NCI-H2029 (cell line): ENCODE results near the gene SNRPA.
A peak's percentile ranks its signal among the peaks of the same experiment; 100 is the strongest.
"Not testable (repeated sequence)": the region's sequence is repeated elsewhere in the genome, so short reads cannot be mapped to it uniquely, and the experiment has no call there.

ENCODE experiments used
- DNase-seq: peaks from one replicate; lab custom pipeline; 2025; lab: John Stamatoyannopoulos, UW

The SNRPA gene

DNA sequence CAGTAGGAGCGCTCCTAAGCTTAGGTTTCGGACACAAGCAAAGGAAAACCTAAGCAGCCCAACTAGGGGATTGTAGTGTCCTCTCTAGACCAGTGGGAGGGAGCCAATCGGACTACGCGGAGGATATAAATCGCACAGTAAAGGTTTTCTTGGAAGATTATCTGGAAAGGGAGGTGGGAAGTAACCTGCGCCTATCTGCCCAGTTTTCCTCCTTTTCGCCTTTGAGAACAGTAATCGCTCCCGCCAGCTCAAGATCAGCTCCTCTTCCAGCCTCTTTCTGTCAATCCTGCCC is 26.6 kb downstream of the SNRPA start:
- DNase-seq: no peak

DNA sequence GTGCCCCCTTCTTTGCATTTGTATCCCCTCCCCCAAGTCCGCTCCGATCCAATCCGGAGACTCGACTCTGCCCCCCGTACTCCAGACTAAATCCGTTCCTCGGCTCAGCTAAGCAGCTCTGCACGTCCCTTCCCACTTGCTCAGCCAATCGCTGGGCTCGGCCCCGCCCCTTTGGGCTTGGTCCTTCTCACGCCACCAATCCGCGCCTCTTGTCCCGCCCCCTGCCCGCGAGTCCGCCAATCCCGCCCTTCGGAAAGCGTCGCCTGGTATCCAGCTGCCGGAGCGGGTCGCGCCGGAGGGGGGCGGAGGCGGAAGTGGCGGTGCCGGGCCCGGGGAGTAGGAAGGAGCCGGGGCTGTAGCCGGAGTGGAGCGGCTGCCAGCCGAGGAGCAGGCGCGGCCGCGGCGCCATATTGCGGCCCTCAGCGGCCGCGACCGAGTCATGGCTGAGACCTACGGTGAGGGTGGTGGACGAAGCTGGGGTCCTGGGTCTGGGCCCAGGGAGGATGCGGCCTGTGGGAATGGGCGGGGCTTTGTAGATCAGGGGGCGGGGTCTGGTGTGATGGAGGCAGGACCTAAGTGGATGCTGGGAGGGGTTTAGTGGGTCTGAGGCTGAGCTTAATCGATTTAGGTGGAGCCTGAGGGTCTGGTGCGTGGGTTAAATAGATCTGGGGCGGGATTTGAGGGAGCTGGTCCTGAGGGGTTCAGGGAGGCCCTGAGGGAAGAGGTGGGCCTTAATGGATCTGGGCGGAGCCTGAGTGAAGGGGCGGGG is 27.1 kb downstream of the SNRPA start, which contains the start of gene RAB4B:
Gene RAB4B, plus strand, starts transcription at position 311 of the 769 bp plus-strand sequence. Its CDS starts 129 bp downstream, at position 440.
- DNase-seq: peak; percentile 99

DNA sequence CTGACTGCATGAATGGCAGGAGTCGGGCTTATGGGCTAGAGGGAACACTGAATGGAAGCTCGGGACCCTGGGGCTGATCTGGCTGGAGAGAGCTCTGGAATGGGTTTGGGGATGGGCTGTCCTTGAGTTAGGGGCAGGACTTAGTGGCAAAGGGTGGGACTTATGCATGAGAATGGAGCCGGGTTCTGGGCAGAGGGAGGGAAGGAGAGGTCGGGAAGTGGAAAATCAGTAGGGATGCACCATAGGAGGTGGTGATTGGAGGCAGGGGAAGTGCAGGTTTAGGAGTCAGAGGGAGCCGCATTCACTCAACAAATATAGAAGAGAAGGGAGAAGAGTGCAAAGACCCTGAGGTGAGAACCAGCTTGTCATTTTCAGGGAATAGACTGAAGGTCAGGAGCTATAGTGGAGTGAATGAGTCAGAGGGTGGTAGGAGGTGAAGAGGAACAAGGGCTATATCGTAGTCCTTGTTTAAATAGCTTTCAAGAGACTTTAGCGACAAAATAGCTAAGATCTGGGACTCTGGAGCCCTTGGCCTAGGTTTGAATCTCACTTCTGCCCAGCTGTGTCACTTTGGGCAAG is 27.8 kb downstream of the SNRPA start:
- DNase-seq: no peak

DNA sequence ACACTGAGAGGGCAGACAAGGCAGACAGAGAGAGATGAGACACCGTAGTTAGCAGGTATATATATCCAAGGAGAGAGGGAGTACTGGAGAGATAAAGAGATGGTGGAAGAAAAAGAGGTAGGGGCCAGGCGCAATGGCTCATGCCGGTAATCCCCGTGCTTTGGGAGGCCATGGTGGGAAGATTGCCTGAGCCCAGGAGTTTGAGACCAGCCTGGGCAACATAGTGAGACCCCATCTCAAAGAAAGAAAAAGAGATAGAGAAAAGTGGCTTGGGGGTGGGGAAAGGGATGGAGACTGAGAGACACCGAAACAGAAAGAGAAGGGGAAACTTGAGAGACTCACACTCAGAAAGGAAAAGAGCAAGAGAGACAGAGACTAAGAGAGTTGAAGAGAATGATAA is 29.6 kb downstream of the SNRPA start:
- no peak for DNase-seq

DNA sequence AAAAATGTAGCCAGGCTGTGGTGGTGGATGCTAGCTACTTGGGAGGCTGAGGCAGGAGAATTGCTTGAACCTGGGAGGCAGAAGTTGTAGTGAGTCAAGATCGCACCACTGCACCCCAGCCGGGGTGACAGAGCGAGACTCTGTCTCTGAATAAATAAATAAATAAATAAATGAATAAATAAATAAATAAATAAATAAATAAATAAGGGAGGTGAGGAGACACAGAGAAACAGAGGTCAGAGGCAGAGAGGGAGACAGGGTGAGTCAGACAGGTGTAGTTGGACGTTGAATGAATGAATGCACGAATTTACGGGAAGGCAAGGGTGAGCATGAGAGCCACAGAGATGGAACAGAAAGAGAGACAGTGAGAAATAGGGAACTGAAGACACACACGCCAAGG is 30.1 kb downstream of the SNRPA start:
- no peak for DNase-seq

DNA sequence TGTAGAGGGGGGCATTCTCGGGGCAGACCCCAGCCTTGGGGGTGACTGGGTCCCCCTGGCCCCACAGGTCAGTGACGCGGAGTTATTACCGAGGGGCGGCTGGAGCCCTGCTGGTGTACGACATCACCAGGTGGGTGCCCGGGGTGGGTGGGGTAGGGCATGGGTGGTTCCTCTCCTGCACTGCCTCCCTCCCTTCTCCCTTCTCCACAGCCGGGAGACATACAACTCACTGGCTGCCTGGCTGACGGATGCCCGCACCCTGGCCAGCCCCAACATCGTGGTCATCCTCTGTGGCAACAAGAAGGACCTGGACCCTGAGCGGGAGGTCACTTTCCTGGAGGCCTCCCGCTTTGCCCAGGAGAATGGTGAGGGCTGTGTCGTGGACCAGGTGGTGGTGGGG is 32.7 kb downstream of the SNRPA start:
- DNase-seq: no peak

DNA sequence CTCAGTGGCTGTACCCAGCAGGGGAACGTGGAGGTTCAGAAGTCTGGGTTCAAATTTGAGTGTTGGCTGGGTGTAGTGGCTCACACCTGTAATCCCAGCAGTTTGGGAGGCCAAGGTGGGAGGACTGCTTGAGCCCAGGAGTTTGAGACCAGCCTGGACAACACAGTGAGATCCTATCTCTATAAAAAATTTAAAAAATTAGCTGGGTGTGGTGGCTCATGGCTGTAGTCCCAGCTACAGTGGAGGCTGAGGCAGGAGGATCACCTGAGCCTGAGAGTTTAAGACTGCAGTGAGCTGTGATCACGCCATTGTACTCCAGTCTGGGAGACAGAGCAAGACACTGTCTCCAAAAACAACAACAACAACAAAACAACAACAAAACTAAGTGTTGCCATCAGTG is 33.1 kb downstream of the SNRPA start:
- not testable (repeated sequence) for DNase-seq

DNA sequence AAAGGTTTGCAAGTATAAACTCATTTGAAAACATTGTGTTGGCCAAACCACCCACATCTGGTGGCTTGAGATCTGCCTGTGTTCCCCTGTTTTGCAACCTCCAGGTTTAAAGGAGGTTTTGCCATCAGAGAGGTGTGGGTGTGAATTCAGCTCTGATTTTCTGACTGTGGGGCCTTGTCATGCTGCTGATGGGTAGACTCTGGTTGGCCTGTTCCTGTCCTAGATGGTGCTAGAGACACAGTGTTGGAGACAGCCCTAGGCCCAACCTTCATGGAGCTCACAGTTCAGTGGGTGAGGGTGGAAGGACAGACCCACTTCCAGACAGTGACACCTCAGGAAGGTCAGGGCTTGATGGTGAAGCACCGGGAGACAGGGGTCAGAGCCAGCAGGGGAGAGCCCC is 34.5 kb downstream of the SNRPA start:
- DNase-seq: no peak

DNA sequence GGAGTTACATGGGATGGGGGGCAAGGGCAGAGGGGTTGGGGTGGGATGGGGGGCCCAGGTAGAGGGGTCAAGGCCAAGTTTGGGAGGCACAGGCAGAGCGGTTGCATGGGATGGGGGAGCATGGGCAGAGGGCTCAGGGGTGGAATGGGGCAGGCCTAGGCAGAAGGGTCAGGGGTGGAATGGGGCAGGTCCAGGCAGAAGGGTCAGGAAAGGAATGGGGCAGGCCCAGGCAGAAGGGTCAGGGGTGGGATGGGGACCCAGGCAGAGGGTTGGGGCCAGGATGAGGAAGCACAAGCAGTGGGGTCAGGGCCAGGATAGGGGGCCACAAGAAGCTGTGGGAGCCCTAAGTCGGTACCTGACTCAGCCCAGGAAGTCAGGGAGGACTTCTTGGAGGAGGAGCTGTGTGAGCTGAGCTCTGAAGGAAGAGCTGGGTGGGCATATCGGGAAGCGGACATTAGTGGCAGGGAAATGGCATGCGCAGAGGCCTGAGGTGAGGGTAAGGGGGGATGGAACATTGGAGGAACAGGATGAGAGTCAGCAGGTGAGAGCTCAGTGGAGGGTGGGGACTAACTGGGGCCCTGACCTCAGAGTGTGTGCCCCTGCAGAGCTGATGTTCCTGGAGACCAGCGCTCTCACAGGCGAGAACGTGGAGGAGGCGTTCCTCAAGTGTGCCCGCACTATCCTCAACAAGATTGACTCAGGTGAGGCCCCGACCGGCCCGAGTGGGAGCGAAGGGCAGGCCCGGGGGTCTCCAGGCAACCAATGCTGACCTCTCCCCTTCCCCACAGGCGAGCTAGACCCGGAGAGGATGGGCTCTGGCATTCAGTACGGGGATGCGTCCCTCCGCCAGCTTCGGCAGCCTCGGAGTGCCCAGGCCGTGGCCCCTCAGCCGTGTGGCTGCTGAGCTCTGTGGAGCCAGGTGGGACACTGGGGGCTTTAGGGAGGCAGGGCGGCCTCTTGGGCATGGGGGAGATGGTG is 35.3 kb downstream of the SNRPA start:
- no peak for DNase-seq

DNA sequence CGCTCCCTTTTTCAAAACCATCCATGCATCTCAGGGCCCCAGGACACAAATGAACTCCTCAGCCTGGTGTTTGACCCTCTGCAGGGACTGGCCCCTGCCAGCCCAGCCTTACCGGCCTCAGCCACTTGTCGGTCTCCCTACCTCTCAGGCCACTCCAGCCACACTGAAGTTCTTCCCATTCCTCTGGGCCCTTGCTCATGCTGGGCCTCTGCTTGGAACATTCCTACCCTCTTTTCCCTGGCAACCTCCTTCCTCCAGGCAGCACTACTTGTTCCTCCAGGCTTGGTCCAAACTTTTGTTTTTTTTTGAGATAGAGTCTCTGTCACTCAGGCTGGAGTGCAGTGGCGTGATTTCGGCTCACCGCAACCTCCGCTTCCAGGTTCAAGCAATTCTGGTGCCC is 40.3 kb downstream of the SNRPA start:
- no peak for DNase-seq

DNA sequence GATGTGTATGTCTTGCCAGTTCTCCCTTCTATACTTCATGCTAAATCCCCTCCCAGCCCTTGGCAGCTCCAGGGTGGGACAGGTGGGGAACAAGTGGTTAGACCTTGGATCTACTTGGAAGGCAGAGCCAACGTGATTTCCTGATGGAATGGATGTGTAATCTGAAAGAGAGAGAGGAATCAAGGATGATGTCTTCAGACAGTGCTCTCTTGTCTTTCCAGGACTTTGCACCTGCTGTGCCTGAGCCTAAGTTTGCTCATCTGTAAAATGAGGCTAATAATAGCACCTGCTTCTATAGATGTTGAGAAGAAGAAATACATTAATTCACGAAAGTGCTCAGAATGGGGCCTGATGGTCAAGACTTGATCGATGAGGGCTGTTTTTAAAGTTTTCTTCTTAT is 41.0 kb downstream of the SNRPA start:
- no peak for DNase-seq

DNA sequence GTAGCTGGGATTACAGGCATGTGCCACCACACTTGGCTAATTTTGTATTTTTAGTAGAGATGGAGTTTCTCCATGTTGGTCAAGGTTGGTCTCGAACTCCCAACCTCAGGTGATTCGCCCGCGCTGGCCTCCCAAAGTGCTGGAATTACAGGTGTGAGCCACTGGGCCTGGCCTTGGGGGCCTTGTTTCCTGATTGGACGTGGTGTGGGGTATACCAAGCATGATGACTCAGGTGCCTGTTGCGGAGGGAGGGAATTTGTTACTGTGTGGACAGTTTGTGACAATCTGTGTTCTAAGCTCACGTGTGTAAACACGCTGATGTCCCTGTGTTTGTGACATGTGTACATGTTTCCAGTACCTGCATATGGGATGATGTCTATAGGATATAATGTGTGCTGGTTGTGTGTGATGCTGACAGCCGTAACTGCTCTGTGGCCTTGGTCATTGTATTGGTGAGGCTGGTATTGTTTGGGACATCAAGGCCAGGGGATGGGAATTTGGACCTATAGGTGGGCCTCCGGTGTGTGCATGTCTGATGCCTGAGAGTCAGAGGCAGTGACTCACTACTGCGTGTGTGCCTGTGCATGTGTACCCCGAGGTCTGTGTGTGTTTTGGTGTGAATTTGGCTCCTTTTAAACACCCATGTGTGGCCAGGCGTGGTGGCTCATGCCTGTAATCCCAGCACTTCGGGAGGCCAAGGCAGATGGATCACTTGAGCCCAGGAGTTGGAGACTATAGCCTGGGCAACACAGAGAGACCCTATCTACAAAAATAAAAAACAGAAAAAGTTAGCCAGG is 46.4 kb downstream of the SNRPA start:
- DNase-seq: no peak

DNA sequence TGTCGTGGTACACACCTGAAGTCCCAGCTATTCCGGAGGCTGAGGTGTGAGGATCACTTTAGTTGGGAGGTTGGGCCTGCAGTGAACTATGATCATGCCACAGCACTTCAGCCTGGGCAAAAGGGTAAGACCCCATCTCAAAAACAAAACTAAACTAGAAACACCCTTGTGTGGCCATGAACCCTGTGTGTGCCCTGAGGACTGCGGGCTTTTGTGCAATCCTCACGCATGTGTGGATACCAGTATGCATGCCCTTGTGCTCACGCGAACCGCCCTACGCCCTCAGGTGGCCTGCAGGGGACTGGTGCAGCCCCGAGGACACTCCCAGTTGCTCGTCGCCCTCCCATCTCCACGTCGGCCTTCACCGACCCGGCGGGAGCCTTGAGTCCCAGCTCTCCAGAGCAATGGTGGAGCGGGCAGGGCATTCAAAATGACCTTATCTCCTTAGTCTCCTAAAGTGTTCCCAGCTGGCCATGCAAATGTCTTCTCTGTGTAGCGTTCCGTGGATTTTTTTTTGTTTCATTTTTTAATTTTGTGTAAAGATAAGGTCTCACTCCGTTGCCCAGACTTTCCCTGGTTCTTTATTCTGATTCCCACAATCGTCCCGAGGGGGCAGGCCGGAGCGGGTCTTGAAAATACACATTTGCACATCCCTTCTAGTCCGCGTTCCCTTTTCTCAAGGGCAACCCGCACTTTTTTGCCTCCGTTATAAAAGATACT is 47.1 kb downstream of the SNRPA start:
- DNase-seq: peak; percentile 43

DNA sequence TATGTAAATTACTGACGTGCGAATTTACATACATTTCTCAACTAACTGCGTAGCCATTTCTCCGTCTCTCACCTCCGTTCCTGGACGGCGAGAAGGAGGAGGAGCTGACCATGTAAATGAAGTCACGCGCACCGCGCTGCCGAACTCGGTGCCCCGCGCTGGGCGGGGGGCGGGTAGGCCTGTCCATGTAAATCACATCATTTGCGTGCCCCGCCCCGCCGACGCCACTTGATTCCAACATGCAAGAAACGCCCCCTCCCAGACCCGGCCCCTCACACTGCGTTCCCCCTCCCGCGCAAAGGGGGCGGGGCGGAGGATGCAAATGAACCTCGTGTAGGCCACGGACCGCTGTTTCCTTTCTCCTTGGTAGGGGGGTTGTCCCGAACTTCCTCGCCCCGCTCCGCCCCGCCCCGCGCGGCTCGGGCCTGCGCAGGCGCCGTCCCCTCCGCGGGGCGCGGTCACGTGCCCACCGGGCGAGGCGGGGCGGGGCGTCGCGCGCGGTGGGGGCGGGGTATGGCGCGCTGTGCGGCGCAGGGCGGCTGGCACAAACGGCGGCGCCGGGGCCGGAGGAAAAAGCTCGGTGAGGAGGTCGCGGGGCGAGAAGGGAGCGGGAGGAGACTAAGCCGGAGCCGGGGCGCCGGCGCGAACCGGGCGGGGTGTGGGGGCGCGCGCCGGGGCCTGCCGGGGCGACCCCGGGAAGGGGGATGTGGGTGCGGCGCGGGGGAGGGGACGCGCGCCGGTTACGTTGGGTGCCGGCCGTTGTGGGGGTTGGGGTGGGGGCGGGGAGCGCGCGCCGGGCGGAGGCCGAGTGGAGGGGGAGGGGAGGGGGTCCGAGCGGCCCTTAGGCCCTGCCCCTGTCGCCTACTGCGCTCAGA is 47.9 kb downstream of the SNRPA start, which contains the start of gene EGLN2:
Gene EGLN2, plus strand, starts transcription at position 509 of the 875 bp plus-strand sequence. CDS start 1,382 bp downstream, outside the sequence.
- peak; percentile 99 for DNase-seq

DNA sequence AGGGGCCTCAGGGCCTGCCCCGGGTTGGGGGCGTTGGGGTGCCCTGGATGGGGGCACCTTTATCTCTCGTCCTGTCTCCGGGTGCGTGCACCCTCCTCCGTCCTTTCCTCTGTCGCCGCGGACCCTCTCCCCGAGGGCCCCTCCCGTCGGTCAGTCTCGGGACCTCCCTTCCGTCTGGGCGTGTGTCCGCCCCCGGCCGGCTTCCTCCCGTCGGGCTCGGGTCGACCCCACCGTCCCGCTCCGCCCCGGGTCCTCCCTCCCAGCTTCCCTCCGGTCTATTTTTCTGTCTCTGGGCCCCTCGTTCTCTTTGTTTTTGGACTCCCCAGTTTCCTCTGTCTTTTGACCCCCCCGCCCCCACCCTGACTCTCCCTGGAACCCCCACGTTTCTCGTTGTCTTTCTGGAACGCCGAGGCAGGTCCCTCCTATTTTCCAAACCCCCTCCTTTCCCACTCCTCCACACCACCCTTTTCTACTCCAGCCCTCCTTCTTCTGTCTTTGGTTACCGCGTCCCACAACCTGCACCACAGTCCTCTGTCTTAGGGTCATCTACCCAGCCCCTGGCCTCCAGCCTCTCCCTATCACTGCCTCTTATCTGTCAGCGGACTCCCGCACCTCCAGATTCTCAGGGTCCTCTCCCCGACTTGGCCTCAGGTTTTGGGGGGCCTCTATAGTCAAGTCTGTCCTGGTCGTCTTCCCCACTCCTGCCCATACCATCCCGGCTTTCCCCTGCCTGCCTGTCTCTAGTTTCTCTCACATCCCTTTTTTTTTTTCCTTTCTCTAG is 48.7 kb downstream of the SNRPA start:
- no peak for DNase-seq

DNA sequence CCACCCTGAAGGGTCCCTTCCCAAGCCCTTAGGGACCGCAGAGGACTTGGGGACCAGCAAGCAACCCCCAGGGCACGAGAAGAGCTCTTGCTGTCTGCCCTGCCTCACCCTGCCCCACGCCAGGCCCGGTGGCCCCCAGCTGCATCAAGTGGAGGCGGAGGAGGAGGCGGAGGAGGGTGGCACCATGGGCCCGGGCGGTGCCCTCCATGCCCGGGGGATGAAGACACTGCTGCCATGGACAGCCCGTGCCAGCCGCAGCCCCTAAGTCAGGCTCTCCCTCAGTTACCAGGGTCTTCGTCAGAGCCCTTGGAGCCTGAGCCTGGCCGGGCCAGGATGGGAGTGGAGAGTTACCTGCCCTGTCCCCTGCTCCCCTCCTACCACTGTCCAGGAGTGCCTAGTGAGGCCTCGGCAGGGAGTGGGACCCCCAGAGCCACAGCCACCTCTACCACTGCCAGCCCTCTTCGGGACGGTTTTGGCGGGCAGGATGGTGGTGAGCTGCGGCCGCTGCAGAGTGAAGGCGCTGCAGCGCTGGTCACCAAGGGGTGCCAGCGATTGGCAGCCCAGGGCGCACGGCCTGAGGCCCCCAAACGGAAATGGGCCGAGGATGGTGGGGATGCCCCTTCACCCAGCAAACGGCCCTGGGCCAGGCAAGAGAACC is 49.5 kb downstream of the SNRPA start:
- DNase-seq: no peak

DNA sequence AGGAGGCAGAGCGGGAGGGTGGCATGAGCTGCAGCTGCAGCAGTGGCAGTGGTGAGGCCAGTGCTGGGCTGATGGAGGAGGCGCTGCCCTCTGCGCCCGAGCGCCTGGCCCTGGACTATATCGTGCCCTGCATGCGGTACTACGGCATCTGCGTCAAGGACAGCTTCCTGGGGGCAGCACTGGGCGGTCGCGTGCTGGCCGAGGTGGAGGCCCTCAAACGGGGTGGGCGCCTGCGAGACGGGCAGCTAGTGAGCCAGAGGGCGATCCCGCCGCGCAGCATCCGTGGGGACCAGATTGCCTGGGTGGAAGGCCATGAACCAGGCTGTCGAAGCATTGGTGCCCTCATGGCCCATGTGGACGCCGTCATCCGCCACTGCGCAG is 50.0 kb downstream of the SNRPA start:
- DNase-seq: no peak

DNA sequence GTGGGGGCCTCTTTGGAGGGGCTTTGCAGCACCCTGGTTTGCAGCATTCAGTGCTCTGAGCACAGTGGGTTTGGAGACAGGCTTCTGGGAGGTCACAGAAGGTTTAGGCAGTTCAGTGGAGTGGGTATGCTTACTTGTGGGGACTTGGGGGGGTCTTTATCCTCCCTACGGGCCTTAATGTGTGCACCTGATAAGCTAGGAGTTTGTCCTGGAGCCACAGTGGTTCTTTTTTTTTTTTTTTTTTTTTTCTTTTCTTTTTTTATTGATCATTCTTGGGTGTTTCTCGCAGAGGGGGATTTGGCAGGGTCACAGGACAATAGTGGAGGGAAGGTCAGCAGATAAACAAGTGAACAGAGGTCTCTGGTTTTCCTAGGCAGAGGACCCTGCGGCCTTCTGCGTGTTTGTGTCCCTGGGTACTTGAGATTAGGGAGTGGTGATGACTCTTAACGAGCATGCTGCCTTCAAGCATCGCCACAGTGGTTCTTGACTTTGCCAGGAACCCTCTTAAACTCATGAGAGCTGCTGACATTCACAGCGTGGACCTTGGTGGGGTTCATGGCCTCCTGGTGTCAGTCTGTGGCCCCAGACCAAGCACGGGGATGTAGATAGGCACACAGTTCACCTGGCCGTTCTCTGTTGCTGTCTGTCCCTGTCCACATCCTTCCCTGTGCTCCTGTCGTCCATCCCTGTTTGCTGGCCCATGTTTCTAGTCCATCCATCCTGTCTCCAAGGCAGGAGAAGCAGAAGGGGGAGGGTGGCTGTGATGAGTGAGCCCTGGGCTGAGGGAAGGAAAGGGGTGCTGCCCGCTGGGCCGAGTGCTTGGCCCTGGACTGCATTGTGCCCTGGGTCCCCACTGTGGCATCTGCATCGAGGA is 50.7 kb downstream of the SNRPA start:
- no peak for DNase-seq
